H1 (cell line): ENCODE data around the gene STARD3NL. TPM values are rescaled to one million over a fixed set of nuclear protein-coding genes. Genes with fewer than 3 reads are reported as not detected.

Source experiments
- CTCF ChIA-PET: fragments of 300-600 bp; sonication (Branson Sonifier 250); formaldehyde crosslinking; loops from one replicate; lab custom pipeline; 2021; ENCODE audit not compliant: partially characterized antibody; lab: Charles Lee
- POLR2A ChIA-PET: fragments of 300-600 bp; sonication (Branson Sonifier 250); formaldehyde crosslinking; loops from one replicate; lab custom pipeline; 2021; ENCODE audit warnings: inconsistent platforms; ENCODE audit not compliant: partially characterized antibody; lab: Charles Lee
- DNase-seq, 2 experiments: peaks; one replicate each; pipeline versions ENCODE4 v3.0.0 to v3.0.0-alpha.2; 2010 to 2022; ENCODE audit warnings: low spot score in 2 of 2, low read depth in 1 of 2, mixed read lengths in 1 of 2
- FAIRE-seq: peaks from 2 replicates; lab custom pipeline; 2011; peaks lifted over from hg19 to GRCh38; lab: Jason Lieb, UNC
- H2AFZ ChIP-seq: 2 replicates; pipeline ENCODE4 v1.8.1; 2012; ENCODE audit warnings: low read length, inconsistent platforms
- H2AK5ac ChIP-seq: 2 replicates; pipeline ENCODE4 v1.6.1; 2013; ENCODE audit warnings: low read depth, low read length
- H2BK120ac ChIP-seq: replicated peaks from 2 replicates; pipeline ENCODE3; 2013; ENCODE audit warnings: low read depth, low read length, inconsistent platforms
- H2BK12ac ChIP-seq: 2 replicates; pipeline ENCODE4 v1.6.1; 2013; ENCODE audit warnings: low read depth, low read length
- H2BK15ac ChIP-seq: 2 replicates; pipeline ENCODE4 v1.6.1; 2013; ENCODE audit warnings: low read length
- H2BK20ac ChIP-seq: 2 replicates; pipeline ENCODE4 v1.6.1; 2013; ENCODE audit warnings: low read length
- H2BK5ac ChIP-seq: 2 replicates; pipeline ENCODE4 v1.6.1; 2013; ENCODE audit warnings: low read depth, low read length
- H3K14ac ChIP-seq: 2 replicates; pipeline ENCODE4 v1.6.1; 2013; ENCODE audit warnings: inconsistent platforms; ENCODE audit not compliant: insufficient read length
- H3K18ac ChIP-seq: 2 replicates; pipeline ENCODE4 v1.6.1; 2013; ENCODE audit warnings: low read length; ENCODE audit errors: extremely low read depth
- H3K23ac ChIP-seq: 2 replicates; pipeline ENCODE4 v1.6.1; 2013; ENCODE audit warnings: inconsistent platforms; ENCODE audit not compliant: insufficient read length
- H3K23me2 ChIP-seq: 2 replicates; pipeline ENCODE4 v1.6.1; 2013; ENCODE audit warnings: low read depth, low read length
- H3K27ac ChIP-seq: 2 replicates; pipeline ENCODE4 v1.6.1; 2011; ENCODE audit warnings: low read depth, low read length, inconsistent platforms
- H3K27me3 ChIP-seq, 4 experiments: replicated peaks in 1 of 4; 1 replicate in 1 of 4; 2 replicates in 3 of 4; pipeline versions ENCODE4 v1.6.1 to v1.8.1; 2011 to 2013; ENCODE audit warnings: low read length in 3 of 4, mild to moderate bottlenecking in 3 of 4, inconsistent platforms in 2 of 4, mixed read lengths in 2 of 4, moderate library complexity in 1 of 4; ENCODE audit not compliant: control insufficient read depth in 3 of 4, insufficient read depth in 3 of 4; ENCODE audit errors: extremely low read depth in 1 of 4
- H3K36me3 ChIP-seq, 4 experiments: 2 replicates each; pipeline versions ENCODE4 v1.6.1 to v1.8.1; 2011 to 2013; ENCODE audit warnings: mild to moderate bottlenecking in 4 of 4, low read length in 3 of 4, moderate library complexity in 2 of 4, control low read depth in 1 of 4, inconsistent platforms in 1 of 4; ENCODE audit not compliant: insufficient read depth in 4 of 4, control insufficient read depth in 2 of 4
- H3K4ac ChIP-seq: replicated peaks from 2 replicates; pipeline ENCODE3; 2013; ENCODE audit warnings: low read length, low read depth, mixed read lengths, inconsistent platforms; ENCODE audit not compliant: insufficient read length
- H3K4me1 ChIP-seq, 4 experiments: replicated peaks in 1 of 4; 1 replicate in 1 of 4; 2 replicates in 3 of 4; pipeline versions ENCODE4 v1.6.1 to v1.8.1; 2011 to 2013; ENCODE audit warnings: low read length in 3 of 4, inconsistent platforms in 2 of 4, mixed read lengths in 1 of 4; ENCODE audit not compliant: insufficient read depth in 4 of 4, control insufficient read depth in 3 of 4
- H3K4me2 ChIP-seq, 2 experiments: 2 replicates each; pipeline versions ENCODE4 v1.6.1 to v1.8.1; 2011 to 2013; ENCODE audit warnings: low read depth in 2 of 2, low read length in 2 of 2, control low read depth in 1 of 2, inconsistent platforms in 1 of 2, mild to moderate bottlenecking in 1 of 2; ENCODE audit not compliant: insufficient read depth in 1 of 2
- H3K4me3 ChIP-seq, 4 experiments: fragments of 200-600, 300-600 bp in 1 of 4; sonication (generic), shearing (Covaris generic), sonication (Bioruptor Twin) in 1 of 4; 2 replicates each; pipeline versions ENCODE4 v1.5.1 to v1.8.1; 2011 to 2016; ENCODE audit warnings: low read length in 4 of 4, low read depth in 3 of 4, control low read depth in 2 of 4, inconsistent platforms in 2 of 4, mild to moderate bottlenecking in 2 of 4, mixed read lengths in 1 of 4, moderate library complexity in 1 of 4; ENCODE audit not compliant: insufficient read depth in 2 of 4; ENCODE audit errors: extremely low read depth in 1 of 4
- H3K56ac ChIP-seq: replicated peaks from 2 replicates; pipeline ENCODE3; 2013; ENCODE audit warnings: low read depth, mild to moderate bottlenecking, mixed read lengths, low read length, inconsistent platforms; ENCODE audit not compliant: insufficient read length
- H3K79me1 ChIP-seq: 2 replicates; pipeline ENCODE4 v1.6.1; 2013; ENCODE audit warnings: low read depth, low read length, control low read depth
- H3K79me2 ChIP-seq, 2 experiments: 2 replicates each; pipeline versions ENCODE4 v1.6.1 to v1.8.1; 2012 to 2013; ENCODE audit warnings: low read length in 2 of 2, mild to moderate bottlenecking in 2 of 2, inconsistent platforms in 1 of 2; ENCODE audit not compliant: insufficient read depth in 2 of 2, control insufficient read depth in 1 of 2
- H3K9ac ChIP-seq, 4 experiments: replicated peaks in 1 of 4; 1 replicate in 1 of 4; 2 replicates in 3 of 4; pipeline versions ENCODE4 v1.6.1 to v1.8.1; 2011 to 2013; ENCODE audit warnings: low read depth in 3 of 4, low read length in 3 of 4, control low read depth in 2 of 4, mild to moderate bottlenecking in 2 of 4, moderate library complexity in 2 of 4, inconsistent platforms in 1 of 4; ENCODE audit errors: extremely low read depth in 1 of 4
- H3K9me3 ChIP-seq, 2 experiments: 2 replicates each; pipeline versions ENCODE4 v1.6.1 to v1.8.1; 2012 to 2013; ENCODE audit warnings: mild to moderate bottlenecking in 2 of 2, moderate library complexity in 2 of 2, control low read depth in 1 of 2, inconsistent platforms in 1 of 2, low read depth in 1 of 2, low read length in 1 of 2, mixed read lengths in 1 of 2; ENCODE audit not compliant: insufficient read depth in 2 of 2
- H4K20me1 ChIP-seq, 2 experiments: replicated peaks in 1 of 2; 2 replicates each; pipeline versions ENCODE3 to v1.8.1; 2011 to 2013; ENCODE audit warnings: inconsistent platforms in 2 of 2, low read length in 2 of 2, mild to moderate bottlenecking in 1 of 2; ENCODE audit not compliant: insufficient read depth in 2 of 2, control insufficient read depth in 1 of 2
- H4K5ac ChIP-seq: 2 replicates; pipeline ENCODE4 v1.6.1; 2013; ENCODE audit warnings: low read length, low read depth, mixed read lengths, inconsistent platforms; ENCODE audit not compliant: insufficient read length
- H4K8ac ChIP-seq: 2 replicates; pipeline ENCODE4 v1.8.0; 2013; ENCODE audit warnings: mild to moderate bottlenecking, moderate library complexity, low read length, inconsistent platforms; ENCODE audit not compliant: insufficient read depth; ENCODE audit errors: extremely low read depth
- H4K91ac ChIP-seq: replicated peaks from 2 replicates; pipeline ENCODE3; 2013; ENCODE audit warnings: low read length, mixed read lengths, inconsistent platforms; ENCODE audit not compliant: insufficient read length
- E2F6 ChIP-seq: IDR thresholded peaks from 2 replicates; pipeline ENCODE4 v1.6.1; 2012; ENCODE audit warnings: inconsistent platforms
- EZH2 ChIP-seq: fragments of 200-600 bp; sonication (generic); IDR thresholded peaks from 2 replicates; pipeline ENCODE4 v1.7.1; 2012; ENCODE audit warnings: low read depth, mild to moderate bottlenecking, moderate library complexity, low read length, inconsistent platforms; ENCODE audit not compliant: severe bottlenecking
- FOSL1 ChIP-seq: IDR thresholded peaks from 2 replicates; pipeline ENCODE4 v1.6.1; 2011; ENCODE audit warnings: mild to moderate bottlenecking, low read depth, low read length, moderate library complexity; ENCODE audit not compliant: insufficient read depth
- JUND ChIP-seq: IDR thresholded peaks from 2 replicates; pipeline ENCODE4 v1.6.1; 2011; ENCODE audit warnings: mild to moderate bottlenecking, improper control_type of control experiment, low read length
- PHF8 ChIP-seq: fragments of 200-600 bp; sonication (generic); conservative IDR thresholded peaks from 2 replicates; pipeline ENCODE4 v1.7.1; 2012; ENCODE audit warnings: low read depth, mild to moderate bottlenecking, inconsistent platforms, low read length, moderate library complexity
- POLR2AphosphoS5 ChIP-seq: IDR thresholded peaks from 2 replicates; pipeline ENCODE4 v1.6.1; 2011; ENCODE audit warnings: low read depth, low read length
- POU5F1 ChIP-seq: IDR thresholded peaks from 2 replicates; pipeline ENCODE4 v1.6.1; 2011; ENCODE audit warnings: low read depth, mild to moderate bottlenecking, low read length, moderate library complexity
- RXRA ChIP-seq: IDR thresholded peaks from 2 replicates; pipeline ENCODE4 v1.6.1; 2011; ENCODE audit warnings: low read depth, mild to moderate bottlenecking, low read length, moderate library complexity; ENCODE audit not compliant: insufficient read depth
- SAP30 ChIP-seq: fragments of 300-600 bp; sonication (generic); IDR thresholded peaks from 2 replicates; pipeline ENCODE4 v1.7.1; 2012; ENCODE audit warnings: low read length, moderate library complexity, mild to moderate bottlenecking, inconsistent platforms; ENCODE audit not compliant: insufficient read depth, insufficient replicate concordance
- SP4 ChIP-seq: IDR thresholded peaks from 2 replicates; pipeline ENCODE4 v1.6.1; 2012; ENCODE audit warnings: low read length, inconsistent platforms
- TEAD4 ChIP-seq: IDR thresholded peaks from 2 replicates; pipeline ENCODE4 v1.6.1; 2012; ENCODE audit warnings: low read depth, low read length, inconsistent platforms, mixed read lengths
- ZNF274 ChIP-seq: IDR thresholded peaks from 2 replicates; pipeline ENCODE4 v1.7.0; 2012; ENCODE audit warnings: low read length, borderline replicate concordance; ENCODE audit errors: extremely low read depth
- whole genome bisulfite sequencing, 2 experiments: shearing (Covaris generic) in 1 of 2; methylation state at CpG; one replicate each; pipeline versions ENCODE4 v1.1.6 to v1.1.7; 2013 to 2015; ENCODE audit warnings: low lambda C conversion rate in 2 of 2, mixed read lengths in 2 of 2, inconsistent platforms in 1 of 2, low coverage in 1 of 2, missing lambda C conversion rate in 1 of 2; ENCODE audit not compliant: insufficient replicate concordance in 2 of 2, insufficient coverage in 1 of 2, insufficient read length in 1 of 2; ENCODE audit errors: extremely low coverage in 1 of 2, missing lambda C conversion rate in 1 of 2; 5-methylcytosine and 5-hydroxymethylcytosine counted together
- polyA plus RNA-seq, 7 experiments: library from polyadenylated mRNA; depleted of rRNA in 3 of 7; stranded (reverse) in 5 of 7; unstranded in 2 of 7; fragments of >200 nt in 5 of 7; fragments of 200-250 nt in 2 of 7; gene quantifications; 1 replicate in 5 of 7; 2 replicates in 1 of 7; 4 replicates in 1 of 7; pipeline versions ENCODE4 v1.2.1 to v1.2.3, GENCODE V29; 2011 to 2013; ENCODE audit warnings: missing spikeins in 2 of 7, mixed read lengths in 2 of 7
- total RNA-seq: library from RNA; stranded (reverse); fragmentation: NEBNext Ultra II Directional; extraction: Animal tissue kit (Norgen Biotek cat#: 25700); gene quantifications from 2 replicates; pipeline ENCODE4 v1.2.1, GENCODE V29; 2021

Gene STARD3NL
- total and polyA plus RNA-seq, 2 of the 8 experiments (the other 6 are each of a cell fraction or from before 2014, with no cell fraction given), result 27.1 to 40.5 TPM

- H3K27ac ChIP-seq, result peak overlapping the region; percentile 22; the same call in 1 of the 2 replicates
- FAIRE-seq, result no peak
- TF ChIP-seq SAP30 (no peak), POLR2AphosphoS5 (no peak), JUND (no peak), POU5F1 (no peak), EZH2 (no peak), FOSL1 (no peak), RXRA (no peak), TEAD4 (no peak), ZNF274 (no peak), SP4 (no peak), E2F6 (no peak), PHF8 (no peak)
Observed at GRCh38 chr7:38178695-38179344, 775 bp downstream of the STARD3NL start.

More at GRCh38 chr7:38178695-38179344, 775 bp downstream of the STARD3NL start:
- Histone ChIP-seq H3K4me2 (peak overlapping the region; percentile 59 to 84), H3K18ac (peak overlapping the region; percentile 41; the same call in 1 of the 2 replicates), H3K23me2 (no peaks in the 10 kb centered on the region), H2AFZ (peak overlapping the region; percentile 74), H3K79me2 (peaks cover 0 to 44% of the 10 kb centered on the region in 2 experiments; a peak in 2 of 4 replicates), H3K4ac (peak overlapping the region; percentile 54), H3K27me3 (no peaks in the 10 kb centered on the region), H3K4me3 (peak overlapping the region; percentile 73 to 94 (median 83)), H3K56ac (no peak overlapping the region), H3K23ac (no peak overlapping the region), H2BK20ac (no peak overlapping the region), H2BK120ac (no peak overlapping the region), H4K91ac (peak overlapping the region; percentile 42), H3K36me3 (no peaks in the 10 kb centered on the region), H4K5ac (no peak overlapping the region), H3K9me3 (no peaks in the 10 kb centered on the region), H3K9ac (peak overlapping the region; percentile 46 to 83 (median 62); a peak in 5 of 7 replicates), H4K20me1 (no peaks in the 10 kb centered on the region), H2BK5ac (peak overlapping the region; percentile 68; the same call in 1 of the 2 replicates), H2AK5ac (no peak overlapping the region), H3K4me1 (no peaks in the 10 kb centered on the region; a peak in 1 of 7 replicates), H3K79me1 (no peaks in the 10 kb centered on the region), H2BK15ac (no peak overlapping the region), H3K14ac (no peak overlapping the region), H2BK12ac (no peak overlapping the region), H4K8ac (peak overlapping the region; percentile 91)
- 47% methylated on average over 12 of the region's 15 CpGs; no CpG with 5 or more reads in 1 of the 2 experiments for WGBS, 2 experiments
- ChIA-PET CTCF (no interaction called here), POLR2A (interaction anchor here (0.7 to 1.4 kb wide), 4 partner anchors 8 to 39 kb away, joined by 3 to 5 read pairs (median 4); no protein-coding TSS in a partner anchor)
- no peak for DNase-seq
